ENCODE data around the gene IMMP2L.

DNA sequence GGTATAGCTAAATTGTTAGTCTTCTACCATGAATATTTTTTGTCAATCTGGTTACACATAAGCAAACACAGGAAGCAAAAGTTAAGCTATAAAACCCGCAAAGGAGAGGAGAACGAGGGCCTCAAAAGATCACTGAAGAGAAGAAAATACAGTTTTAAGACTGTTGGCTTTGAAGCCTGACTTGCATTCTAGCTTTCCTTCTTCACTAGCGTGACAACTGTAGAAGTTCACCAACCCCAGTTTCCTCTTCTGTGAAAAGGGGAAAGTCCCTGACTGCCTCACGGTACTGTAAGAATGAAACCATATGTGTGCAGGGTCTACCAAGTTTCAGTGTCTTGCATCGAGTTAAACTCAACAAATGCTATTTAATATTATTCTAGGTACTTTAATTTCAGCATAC, 478.9 kb downstream of the IMMP2L start:
- TF ChIP-seq, protein P1, sequence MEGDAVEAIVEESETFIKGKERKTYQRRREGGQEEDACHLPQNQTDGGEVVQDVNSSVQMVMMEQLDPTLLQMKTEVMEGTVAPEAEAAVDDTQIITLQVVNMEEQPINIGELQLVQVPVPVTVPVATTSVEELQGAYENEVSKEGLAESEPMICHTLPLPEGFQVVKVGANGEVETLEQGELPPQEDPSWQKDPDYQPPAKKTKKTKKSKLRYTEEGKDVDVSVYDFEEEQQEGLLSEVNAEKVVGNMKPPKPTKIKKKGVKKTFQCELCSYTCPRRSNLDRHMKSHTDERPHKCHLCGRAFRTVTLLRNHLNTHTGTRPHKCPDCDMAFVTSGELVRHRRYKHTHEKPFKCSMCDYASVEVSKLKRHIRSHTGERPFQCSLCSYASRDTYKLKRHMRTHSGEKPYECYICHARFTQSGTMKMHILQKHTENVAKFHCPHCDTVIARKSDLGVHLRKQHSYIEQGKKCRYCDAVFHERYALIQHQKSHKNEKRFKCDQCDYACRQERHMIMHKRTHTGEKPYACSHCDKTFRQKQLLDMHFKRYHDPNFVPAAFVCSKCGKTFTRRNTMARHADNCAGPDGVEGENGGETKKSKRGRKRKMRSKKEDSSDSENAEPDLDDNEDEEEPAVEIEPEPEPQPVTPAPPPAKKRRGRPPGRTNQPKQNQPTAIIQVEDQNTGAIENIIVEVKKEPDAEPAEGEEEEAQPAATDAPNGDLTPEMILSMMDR (IDR thresholded peaks at IDR 0.05) = no peak
- TF ChIP-seq POLR2AphosphoS5 (IDR thresholded peaks at IDR 0.05; ENCODE audit: low read depth, low read length) (no peak), TCF7L2 (IDR thresholded peaks at IDR 0.05; ENCODE audit: low read depth, low read length) (no peak)
- TF ChIP-seq, protein P2, sequence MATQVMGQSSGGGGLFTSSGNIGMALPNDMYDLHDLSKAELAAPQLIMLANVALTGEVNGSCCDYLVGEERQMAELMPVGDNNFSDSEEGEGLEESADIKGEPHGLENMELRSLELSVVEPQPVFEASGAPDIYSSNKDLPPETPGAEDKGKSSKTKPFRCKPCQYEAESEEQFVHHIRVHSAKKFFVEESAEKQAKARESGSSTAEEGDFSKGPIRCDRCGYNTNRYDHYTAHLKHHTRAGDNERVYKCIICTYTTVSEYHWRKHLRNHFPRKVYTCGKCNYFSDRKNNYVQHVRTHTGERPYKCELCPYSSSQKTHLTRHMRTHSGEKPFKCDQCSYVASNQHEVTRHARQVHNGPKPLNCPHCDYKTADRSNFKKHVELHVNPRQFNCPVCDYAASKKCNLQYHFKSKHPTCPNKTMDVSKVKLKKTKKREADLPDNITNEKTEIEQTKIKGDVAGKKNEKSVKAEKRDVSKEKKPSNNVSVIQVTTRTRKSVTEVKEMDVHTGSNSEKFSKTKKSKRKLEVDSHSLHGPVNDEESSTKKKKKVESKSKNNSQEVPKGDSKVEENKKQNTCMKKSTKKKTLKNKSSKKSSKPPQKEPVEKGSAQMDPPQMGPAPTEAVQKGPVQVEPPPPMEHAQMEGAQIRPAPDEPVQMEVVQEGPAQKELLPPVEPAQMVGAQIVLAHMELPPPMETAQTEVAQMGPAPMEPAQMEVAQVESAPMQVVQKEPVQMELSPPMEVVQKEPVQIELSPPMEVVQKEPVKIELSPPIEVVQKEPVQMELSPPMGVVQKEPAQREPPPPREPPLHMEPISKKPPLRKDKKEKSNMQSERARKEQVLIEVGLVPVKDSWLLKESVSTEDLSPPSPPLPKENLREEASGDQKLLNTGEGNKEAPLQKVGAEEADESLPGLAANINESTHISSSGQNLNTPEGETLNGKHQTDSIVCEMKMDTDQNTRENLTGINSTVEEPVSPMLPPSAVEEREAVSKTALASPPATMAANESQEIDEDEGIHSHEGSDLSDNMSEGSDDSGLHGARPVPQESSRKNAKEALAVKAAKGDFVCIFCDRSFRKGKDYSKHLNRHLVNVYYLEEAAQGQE (IDR thresholded peaks at IDR 0.05; ENCODE audit: insufficient read depth in 1 of 2, low read depth in 2 of 2, low read length in 1 of 2) = no peak
